OCI-LY1 (cell line): Measurements from ENCODE around the gene UQCRC2.

Experiments
- CTCF ChIP-seq: fragments of 200-600 bp; sonication (generic), shearing (Covaris generic); IDR thresholded peaks from 2 replicates; pipeline ENCODE4 v1.5.1; 2017; ENCODE audit warnings: mild to moderate bottlenecking, antibody characterized with exemption, low read length, moderate library complexity, mixed read lengths
- EZH2 ChIP-seq: fragments of 200-600 bp; sonication (generic), shearing (Covaris generic); IDR thresholded peaks from 2 replicates; pipeline ENCODE4 v1.8.0; 2017; ENCODE audit warnings: borderline replicate concordance, mixed run types, mild to moderate bottlenecking, antibody characterized with exemption, low read length, moderate library complexity, mixed read lengths

- TF ChIP-seq CTCF = no peak
- no peak for TF ChIP-seq EZH2
These were observed 38.5 kb downstream of the UQCRC2 start for GRCh38 chr16:21991621-21992020.
